Measurements from ENCODE around the gene PRKAB2. TPM values are rescaled to one million over a fixed set of nuclear protein-coding genes. Genes with fewer than 3 reads are reported as not detected.

The PRKAB2 gene
- total and polyA plus RNA-seq, 2 of the 13 experiments (the other 11 are each of a cell fraction or from before 2014, with no cell fraction given), result 44.0 to 118 TPM

GRCh38 chr1:147110434-147110833 is 61.8 kb downstream of the PRKAB2 start:
- Histone ChIP-seq H3K4me1 (ENCODE audit: insufficient read depth, low read length) (peaks cover 33% of the 10 kb centered on the region), H3K27ac (ENCODE audit: extremely low read length, insufficient read depth, low read length) (no peak overlapping the region), H3K79me2 (ENCODE audit: insufficient read depth, low read length) (no peaks in the 10 kb centered on the region), H3K9ac (ENCODE audit: insufficient read depth, low read depth, low read length) (no peak overlapping the region), H3K4me3 (replicated peaks in 1 of 3; ENCODE audit: insufficient read depth in 1 of 3, low read depth in 2 of 3, low read length in 3 of 3) (no peak overlapping the region), H3K27me3 (ENCODE audit: control insufficient read depth in 1 of 2, insufficient read depth in 2 of 2, low read length in 2 of 2) (peaks cover 2 to 7% of the 10 kb centered on the region in 2 experiments; a peak in 3 of 5 replicates), H3K36me3 (replicated peaks in 1 of 2; ENCODE audit: control insufficient read depth in 1 of 2, insufficient read depth in 2 of 2, low read length in 2 of 2) (no peaks in the 10 kb centered on the region), H2AFZ (ENCODE audit: low read length) (no peak overlapping the region), H3K9me3 (ENCODE audit: low read length) (no peaks in the 10 kb centered on the region), H3K4me2 (ENCODE audit: low read depth, low read length) (peak overlapping the region; percentile 15; the same call in 1 of the 2 replicates), H4K20me1 (ENCODE audit: insufficient read depth, low read length) (no peaks in the 10 kb centered on the region)
- CTCF ChIA-PET (ENCODE audit: low intra/inter-chr PET ratio, low total read pairs), result no interaction called here
- WGBS (ENCODE audit: low lambda C conversion rate), result 87% methylated on average over 1 of the region's 1 CpG
- FAIRE-seq, result no peak
- ATAC-seq, result no peak
- POLR2A ChIA-PET, result no interaction called here
- intact Hi-C loops (cut with micrococcal nuclease; ENCODE audit: unreplicated experiment), result no loop called here
- BruUV-seq (replicated peaks), result no TSS peak
- in situ Hi-C loops (cut with HindIII; ENCODE audit: extremely low pct_ligation_motif_present, low pct_unique_long_range_greater_than_20kb), result no loop called here
- no peak for DNase-seq (ENCODE audit: low spot score)
- TF ChIP-seq ZFY (CRISPR knock-in tag; IDR thresholded peaks at IDR 0.05), result no peak
- TF ChIP-seq MXD4 (CRISPR knock-in tag; IDR thresholded peaks at IDR 0.05), result no peak
- no peak for TF ChIP-seq ZFP1 (CRISPR knock-in tag; IDR thresholded peaks at IDR 0.05)
- TF ChIP-seq CHD2 (IDR thresholded peaks at IDR 0.05; ENCODE audit: low read depth, low read length), result no peak
- TF ChIP-seq, protein P1, sequence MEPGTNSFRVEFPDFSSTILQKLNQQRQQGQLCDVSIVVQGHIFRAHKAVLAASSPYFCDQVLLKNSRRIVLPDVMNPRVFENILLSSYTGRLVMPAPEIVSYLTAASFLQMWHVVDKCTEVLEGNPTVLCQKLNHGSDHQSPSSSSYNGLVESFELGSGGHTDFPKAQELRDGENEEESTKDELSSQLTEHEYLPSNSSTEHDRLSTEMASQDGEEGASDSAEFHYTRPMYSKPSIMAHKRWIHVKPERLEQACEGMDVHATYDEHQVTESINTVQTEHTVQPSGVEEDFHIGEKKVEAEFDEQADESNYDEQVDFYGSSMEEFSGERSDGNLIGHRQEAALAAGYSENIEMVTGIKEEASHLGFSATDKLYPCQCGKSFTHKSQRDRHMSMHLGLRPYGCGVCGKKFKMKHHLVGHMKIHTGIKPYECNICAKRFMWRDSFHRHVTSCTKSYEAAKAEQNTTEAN (CRISPR knock-in tag; conservative IDR thresholded peaks at IDR 0.05), result no peak
- TF ChIP-seq, protein P2, sequence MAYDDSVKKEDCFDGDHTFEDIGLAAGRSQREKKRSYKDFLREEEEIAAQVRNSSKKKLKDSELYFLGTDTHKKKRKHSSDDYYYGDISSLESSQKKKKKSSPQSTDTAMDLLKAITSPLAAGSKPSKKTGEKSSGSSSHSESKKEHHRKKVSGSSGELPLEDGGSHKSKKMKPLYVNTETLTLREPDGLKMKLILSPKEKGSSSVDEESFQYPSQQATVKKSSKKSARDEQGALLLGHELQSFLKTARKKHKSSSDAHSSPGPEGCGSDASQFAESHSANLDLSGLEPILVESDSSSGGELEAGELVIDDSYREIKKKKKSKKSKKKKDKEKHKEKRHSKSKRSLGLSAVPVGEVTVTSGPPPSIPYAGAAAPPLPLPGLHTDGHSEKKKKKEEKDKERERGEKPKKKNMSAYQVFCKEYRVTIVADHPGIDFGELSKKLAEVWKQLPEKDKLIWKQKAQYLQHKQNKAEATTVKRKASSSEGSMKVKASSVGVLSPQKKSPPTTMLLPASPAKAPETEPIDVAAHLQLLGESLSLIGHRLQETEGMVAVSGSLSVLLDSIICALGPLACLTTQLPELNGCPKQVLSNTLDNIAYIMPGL (CRISPR knock-in tag; IDR thresholded peaks at IDR 0.05; ENCODE audit: borderline replicate concordance in 1 of 2, low read depth in 1 of 2), result no peak
- TF ChIP-seq, protein P3, sequence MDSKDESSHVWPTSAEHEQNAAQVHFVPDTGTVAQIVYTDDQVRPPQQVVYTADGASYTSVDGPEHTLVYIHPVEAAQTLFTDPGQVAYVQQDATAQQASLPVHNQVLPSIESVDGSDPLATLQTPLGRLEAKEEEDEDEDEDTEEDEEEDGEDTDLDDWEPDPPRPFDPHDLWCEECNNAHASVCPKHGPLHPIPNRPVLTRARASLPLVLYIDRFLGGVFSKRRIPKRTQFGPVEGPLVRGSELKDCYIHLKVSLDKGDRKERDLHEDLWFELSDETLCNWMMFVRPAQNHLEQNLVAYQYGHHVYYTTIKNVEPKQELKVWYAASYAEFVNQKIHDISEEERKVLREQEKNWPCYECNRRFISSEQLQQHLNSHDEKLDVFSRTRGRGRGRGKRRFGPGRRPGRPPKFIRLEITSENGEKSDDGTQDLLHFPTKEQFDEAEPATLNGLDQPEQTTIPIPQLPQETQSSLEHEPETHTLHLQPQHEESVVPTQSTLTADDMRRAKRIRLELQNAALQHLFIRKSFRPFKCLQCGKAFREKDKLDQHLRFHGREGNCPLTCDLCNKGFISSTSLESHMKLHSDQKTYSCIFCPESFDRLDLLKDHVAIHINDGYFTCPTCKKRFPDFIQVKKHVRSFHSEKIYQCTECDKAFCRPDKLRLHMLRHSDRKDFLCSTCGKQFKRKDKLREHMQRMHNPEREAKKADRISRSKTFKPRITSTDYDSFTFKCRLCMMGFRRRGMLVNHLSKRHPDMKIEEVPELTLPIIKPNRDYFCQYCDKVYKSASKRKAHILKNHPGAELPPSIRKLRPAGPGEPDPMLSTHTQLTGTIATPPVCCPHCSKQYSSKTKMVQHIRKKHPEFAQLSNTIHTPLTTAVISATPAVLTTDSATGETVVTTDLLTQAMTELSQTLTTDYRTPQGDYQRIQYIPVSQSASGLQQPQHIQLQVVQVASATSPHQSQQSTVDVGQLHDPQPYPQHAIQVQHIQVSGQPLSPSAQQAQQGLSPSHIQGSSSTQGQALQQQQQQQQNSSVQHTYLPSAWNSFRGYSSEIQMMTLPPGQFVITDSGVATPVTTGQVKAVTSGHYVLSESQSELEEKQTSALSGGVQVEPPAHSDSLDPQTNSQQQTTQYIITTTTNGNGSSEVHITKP (CRISPR knock-in tag; IDR thresholded peaks at IDR 0.05; ENCODE audit: low read depth), result no peak
- no peak for TF ChIP-seq SRF (IDR thresholded peaks at IDR 0.05; ENCODE audit: low read depth, low read length)
- TF ChIP-seq NRL (CRISPR knock-in tag; IDR thresholded peaks at IDR 0.05; ENCODE audit: borderline replicate concordance), result no peak
- TF ChIP-seq SIN3B (IDR thresholded peaks at IDR 0.05; ENCODE audit: low read length), result no peak
- no peak for TF ChIP-seq ZMYM3 (CRISPR knock-in tag; IDR thresholded peaks at IDR 0.05)
